Measurements from ENCODE around the gene ANXA11.

GRCh38 chr10:80170641-80171040 is 34.7 kb downstream of the ANXA11 start:
- TF ChIP-seq CTCF (IDR thresholded peaks at IDR 0.05) (no peak), POLR2A (IDR thresholded peaks at IDR 0.05) (no peak)

All from thyroid gland (tissue), 4 donors.